Measurements from ENCODE around the gene CDX1. TPM values are rescaled to one million over a fixed set of nuclear protein-coding genes. Genes with fewer than 3 reads are reported as not detected.

Gene CDX1
- total and polyA plus RNA-seq, 2 of the 8 experiments (the other 6 are each of a cell fraction or from before 2014, with no cell fraction given), result not detected

GRCh38 chr5:150147670-150148069 lies 18.9 kb upstream of the CDX1 start:
- 85% methylated on average over 7 of the region's 7 CpGs; no CpG with 5 or more reads in 1 of the 2 experiments for WGBS, 2 experiments (ENCODE audit: extremely low coverage in 1 of 2, insufficient coverage in 1 of 2, insufficient read length in 1 of 2, insufficient replicate concordance in 2 of 2, low coverage in 1 of 2, low lambda C conversion rate in 2 of 2, missing lambda C conversion rate in 1 of 2)
- FAIRE-seq, result no peak
- CTCF ChIA-PET (ENCODE audit: partially characterized antibody), result interaction anchor here (0.6 to 4.1 kb wide), 13 partner anchors 11 to 102 kb away, joined by 3 to 21 read pairs (median 4); no protein-coding TSS in a partner anchor
- TF ChIP-seq BCL11A (IDR thresholded peaks at IDR 0.05; ENCODE audit: low read depth in 2 of 2, low read length in 2 of 2) (no peak), YY1 (IDR thresholded peaks at IDR 0.05; ENCODE audit: low read depth, low read length) (no peak), SP1 (IDR thresholded peaks at IDR 0.05; ENCODE audit: low read depth, low read length) (no peak), NANOG (IDR thresholded peaks at IDR 0.05; ENCODE audit: insufficient read depth, low read depth, low read length, poor library complexity, severe bottlenecking) (no peak)

More at GRCh38 chr5:150147670-150148069, 18.9 kb upstream of the CDX1 start:
- Histone ChIP-seq H4K5ac (ENCODE audit: insufficient read length, low read depth, low read length) (no peak overlapping the region), H3K27ac (ENCODE audit: low read depth, low read length) (no peak overlapping the region), H3K27me3 (replicated peaks in 1 of 4; ENCODE audit: control insufficient read depth in 3 of 4, extremely low read depth in 1 of 4, insufficient read depth in 3 of 4, low read length in 3 of 4) (no peaks in the 10 kb centered on the region; a peak in 1 of 7 replicates), H3K9me3 (ENCODE audit: insufficient read depth in 2 of 2, low read depth in 1 of 2, low read length in 1 of 2) (no peaks in the 10 kb centered on the region), H2AK5ac (ENCODE audit: low read depth, low read length) (no peak overlapping the region), H3K23ac (ENCODE audit: insufficient read length) (no peak overlapping the region), H3K36me3 (ENCODE audit: control insufficient read depth in 2 of 4, insufficient read depth in 4 of 4, low read length in 3 of 4) (no peaks in the 10 kb centered on the region), H2BK12ac (ENCODE audit: low read depth, low read length) (no peak overlapping the region), H3K79me2 (ENCODE audit: control insufficient read depth in 1 of 2, insufficient read depth in 2 of 2, low read length in 2 of 2) (no peaks in the 10 kb centered on the region), H3K4ac (replicated peaks; ENCODE audit: insufficient read length, low read depth, low read length) (no peak overlapping the region), H2BK5ac (ENCODE audit: low read depth, low read length) (no peak overlapping the region), H3K4me3 (ENCODE audit: extremely low read depth in 1 of 4, insufficient read depth in 2 of 4, low read depth in 3 of 4, low read length in 4 of 4) (no peak overlapping the region), H3K56ac (replicated peaks; ENCODE audit: insufficient read length, low read depth, low read length) (no peak overlapping the region), H3K4me1 (replicated peaks in 1 of 4; ENCODE audit: control insufficient read depth in 3 of 4, insufficient read depth in 4 of 4, low read length in 3 of 4) (peaks cover 0 to 14% (median 8%) of the 10 kb centered on the region in 4 experiments; a peak in 6 of 7 replicates), H3K18ac (ENCODE audit: extremely low read depth, low read length) (no peak overlapping the region), H3K9ac (replicated peaks in 1 of 4; ENCODE audit: extremely low read depth in 1 of 4, low read depth in 3 of 4, low read length in 3 of 4) (no peak overlapping the region), H2BK15ac (ENCODE audit: low read length) (no peak overlapping the region), H4K20me1 (replicated peaks in 1 of 2; ENCODE audit: control insufficient read depth in 1 of 2, insufficient read depth in 2 of 2, low read length in 2 of 2) (no peaks in the 10 kb centered on the region), H2BK120ac (replicated peaks; ENCODE audit: low read depth, low read length) (no peak overlapping the region), H3K23me2 (ENCODE audit: low read depth, low read length) (no peaks in the 10 kb centered on the region), H3K79me1 (ENCODE audit: low read depth, low read length) (no peaks in the 10 kb centered on the region; the same call in 1 of the 2 replicates), H3K14ac (ENCODE audit: insufficient read length) (no peak overlapping the region), H3K4me2 (ENCODE audit: insufficient read depth in 1 of 2, low read depth in 2 of 2, low read length in 2 of 2) (no peak overlapping the region), H4K8ac (ENCODE audit: extremely low read depth, insufficient read depth, low read length) (no peak overlapping the region), H2AFZ (ENCODE audit: low read length) (no peak overlapping the region), H4K91ac (replicated peaks; ENCODE audit: insufficient read length, low read length) (no peak overlapping the region), H2BK20ac (ENCODE audit: low read length) (no peak overlapping the region)
- no peak for DNase-seq (ENCODE audit: low read depth in 1 of 2, low spot score in 2 of 2)
- POLR2A ChIA-PET (ENCODE audit: partially characterized antibody), result interaction anchor here (1.3 kb wide), 2 partner anchors 26 to 36 kb away, joined by 3 to 4 read pairs; no protein-coding TSS in a partner anchor

All from H1 (cell line).